Transverse colon (tissue), 4 donors: ENCODE measurements around the gene PMEPA1. TPM values are rescaled to one million over a fixed set of nuclear protein-coding genes. Genes with fewer than 3 reads are reported as not detected.

ENCODE experiments used
- DNase-seq: peaks from one replicate; pipeline ENCODE4 v3.0.0-alpha.2; 2019
- H3K27ac ChIP-seq, 4 donors: fragments of 200-600 bp; sonication (generic); 2 replicates each; pipeline ENCODE4 v1.5.1; 2016 to 2018; ENCODE audit warnings: inconsistent platforms in 4 of 4
- H3K27me3 ChIP-seq: fragments of 200-600 bp; sonication (generic); 2 replicates; pipeline ENCODE4 v1.5.1; 2017; ENCODE audit warnings: inconsistent platforms
- H3K36me3 ChIP-seq, 4 donors: fragments of 200-600 bp; sonication (generic); 2 replicates each; pipeline ENCODE4 v1.5.1; 2017 to 2019; ENCODE audit warnings: inconsistent platforms in 4 of 4
- H3K4me1 ChIP-seq, 4 donors: fragments of 200-600 bp; sonication (generic); 2 replicates each; pipeline ENCODE4 v1.5.1; 2017 to 2020; ENCODE audit warnings: inconsistent platforms in 4 of 4
- H3K4me3 ChIP-seq, 4 donors: fragments of 200-600 bp; sonication (generic); 1 replicate in 1 of 4; 2 replicates in 3 of 4; pipeline versions ENCODE4 v1.5.1 to v1.6.1; 2017 to 2019; ENCODE audit warnings: inconsistent platforms in 4 of 4
- H3K9me3 ChIP-seq, 2 donors: fragments of 200-600 bp; sonication (generic); 2 replicates each; pipeline ENCODE4 v1.5.1; 2017 to 2019; ENCODE audit warnings: inconsistent platforms in 2 of 2
- EP300 ChIP-seq: sonication (generic); formaldehyde crosslinking; IDR thresholded peaks from one replicate; pipeline ENCODE4 v1.6.1; 2017; ENCODE audit warnings: antibody characterized with exemption, low read depth
- POLR2A ChIP-seq: fragments of 450-650 bp; IDR thresholded peaks from one replicate; pipeline ENCODE4 v1.6.1; 2016; ENCODE audit warnings: antibody characterized with exemption, mild to moderate bottlenecking, moderate library complexity
- POLR2AphosphoS5 ChIP-seq, 3 donors: sonication (generic); formaldehyde crosslinking; IDR thresholded peaks; one replicate each; pipeline ENCODE4 v1.6.1; 2016; ENCODE audit warnings: antibody characterized with exemption in 3 of 3
- WGBS, 2 donors: methylation state at CpG; one replicate each; pipeline ENCODE4 v1.1.5; 2018; ENCODE audit warnings: low coverage in 1 of 2; 5-methylcytosine and 5-hydroxymethylcytosine counted together
- in situ Hi-C, 4 donors: fragments of 200-750 bp; cut with MboI; loops; one replicate each; pipeline versions ENCODE4 v1.15.0 to v1.15.1; 2017; ENCODE audit warnings: low sequenced_read_pairs in 3 of 4, low pct_ligation_motif_present in 1 of 4, low pct_unique_long_range_greater_than_20kb in 1 of 4
- intact Hi-C: fragments of 100-400 bp; cut with DNase I; formaldehyde crosslinking; loops from one replicate; pipeline ENCODE4 v1.15.1; 2023; ENCODE audit warnings: low total_unique reads
- total RNA-seq, 4 donors: library from RNA; depleted of rRNA; stranded (reverse); fragments of >200 nt; gene quantifications; one replicate each; pipeline ENCODE4 v1.1.0, GENCODE V29; 2016
- TF ChIP-seq, protein P1 (sequence below), 5 experiments: fragments of 200-600 bp in 3 of 5; fragments of 450-650 bp in 2 of 5; sonication (generic) in 3 of 5; IDR thresholded peaks; 1 replicate in 2 of 5; 2 replicates in 3 of 5; pipeline ENCODE4 v1.5.1; 2016 to 2017; ENCODE audit warnings: antibody characterized with exemption in 5 of 5, inconsistent platforms in 3 of 5, mild to moderate bottlenecking in 2 of 5, moderate library complexity in 1 of 5

The PMEPA1 gene
- total RNA-seq, 4 donors from 2014 or later = 6.4 to 10.8 (median 8.4) TPM

DNA sequence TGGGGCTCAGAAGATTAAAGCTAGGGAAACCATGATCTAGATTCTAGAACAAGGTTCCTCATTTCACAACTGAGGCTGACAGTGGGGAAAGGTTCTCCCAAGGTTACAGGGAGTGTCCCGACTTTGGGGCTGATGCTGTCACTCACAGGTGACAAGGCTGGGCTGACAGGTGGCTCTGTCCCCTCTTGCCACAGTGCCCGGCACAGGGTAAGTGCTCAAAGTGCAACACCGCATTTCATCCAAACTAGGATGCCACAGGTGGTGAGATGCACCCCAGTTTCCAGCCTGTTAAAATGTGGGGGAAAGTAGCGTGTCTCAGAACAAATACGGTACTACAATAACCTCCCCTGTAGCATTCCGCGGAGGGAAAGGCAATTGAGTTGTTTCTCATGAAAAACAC is 97.4 kb downstream of the PMEPA1 start:
- WGBS, 2 donors = 80 to 93% methylated on average over 2 to 7 of the region's 7 CpGs
- no peak overlapping the region for H3K27ac ChIP-seq
- H3K4me3 ChIP-seq = no peak overlapping the region
- peaks cover 0 to 2% (median 0%) of the 10 kb centered on the region in 4 donors for H3K4me1 ChIP-seq
- H3K36me3 ChIP-seq = no peaks in the 10 kb centered on the region
- DNase-seq = no peak
- in situ Hi-C loops (loop anchor here in 1 of 4 donors (25.0 kb wide), 1 partner anchor 225 kb away; the partner anchor contains the start of gene RBM38), intact Hi-C loops (no loop called here)
- TF ChIP-seq, protein P1, sequence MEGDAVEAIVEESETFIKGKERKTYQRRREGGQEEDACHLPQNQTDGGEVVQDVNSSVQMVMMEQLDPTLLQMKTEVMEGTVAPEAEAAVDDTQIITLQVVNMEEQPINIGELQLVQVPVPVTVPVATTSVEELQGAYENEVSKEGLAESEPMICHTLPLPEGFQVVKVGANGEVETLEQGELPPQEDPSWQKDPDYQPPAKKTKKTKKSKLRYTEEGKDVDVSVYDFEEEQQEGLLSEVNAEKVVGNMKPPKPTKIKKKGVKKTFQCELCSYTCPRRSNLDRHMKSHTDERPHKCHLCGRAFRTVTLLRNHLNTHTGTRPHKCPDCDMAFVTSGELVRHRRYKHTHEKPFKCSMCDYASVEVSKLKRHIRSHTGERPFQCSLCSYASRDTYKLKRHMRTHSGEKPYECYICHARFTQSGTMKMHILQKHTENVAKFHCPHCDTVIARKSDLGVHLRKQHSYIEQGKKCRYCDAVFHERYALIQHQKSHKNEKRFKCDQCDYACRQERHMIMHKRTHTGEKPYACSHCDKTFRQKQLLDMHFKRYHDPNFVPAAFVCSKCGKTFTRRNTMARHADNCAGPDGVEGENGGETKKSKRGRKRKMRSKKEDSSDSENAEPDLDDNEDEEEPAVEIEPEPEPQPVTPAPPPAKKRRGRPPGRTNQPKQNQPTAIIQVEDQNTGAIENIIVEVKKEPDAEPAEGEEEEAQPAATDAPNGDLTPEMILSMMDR (IDR thresholded peaks at IDR 0.05) = no peak
- TF ChIP-seq POLR2AphosphoS5 (IDR thresholded peaks at IDR 0.05) (no peak), EP300 (no peak), POLR2A (no peak)
- H3K9me3 ChIP-seq = no peaks in the 10 kb centered on the region
- no peaks in the 10 kb centered on the region for H3K27me3 ChIP-seq

DNA sequence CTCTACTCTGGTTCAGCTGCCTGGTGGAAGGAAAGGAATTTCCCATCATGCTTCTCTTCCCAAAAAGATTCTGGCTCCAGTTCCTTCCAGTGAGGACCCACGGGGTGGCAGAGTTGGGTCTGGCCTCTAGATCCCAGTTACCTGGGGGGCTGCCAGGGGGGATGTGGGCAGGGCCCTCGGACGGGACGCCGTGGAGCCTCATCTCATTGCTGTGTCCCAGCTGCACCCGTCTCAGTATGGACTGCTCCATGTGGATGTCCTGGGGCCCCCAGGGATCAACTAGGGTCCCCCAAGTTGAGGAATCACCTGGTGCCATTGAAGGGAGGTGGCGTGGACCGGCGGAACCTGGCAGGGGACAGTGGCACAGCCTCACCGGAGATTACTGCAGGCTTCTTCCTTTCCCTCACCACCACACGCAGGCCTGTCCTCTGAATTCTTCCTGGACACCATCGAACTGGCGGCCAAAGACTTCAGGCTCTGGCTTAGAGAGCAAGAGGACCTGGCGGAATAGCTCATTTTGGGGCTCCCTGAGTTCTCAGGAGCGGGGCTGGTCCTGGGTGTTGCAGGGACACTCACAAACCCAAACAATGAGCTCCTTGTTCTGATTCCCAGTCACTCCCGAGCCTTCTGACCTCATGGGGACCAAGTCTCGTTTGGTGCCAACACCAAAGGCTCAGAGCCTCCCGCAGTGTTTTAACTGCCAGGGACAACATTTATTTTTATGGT is 98.1 kb downstream of the PMEPA1 start:
- in situ Hi-C loops = loop anchor here in 1 of 4 donors (25.0 kb wide), 1 partner anchor 224 kb away; the partner anchor contains the start of gene RBM38
- Histone ChIP-seq H3K27me3 (no peaks in the 10 kb centered on the region), H3K36me3 (no peaks in the 10 kb centered on the region), H3K4me1 (no peaks in the 10 kb centered on the region), H3K4me3 (no peak overlapping the region), H3K27ac (no peak overlapping the region), H3K9me3 (no peaks in the 10 kb centered on the region)
- WGBS, 2 donors = 43 to 84% methylated on average over 4 to 18 of the region's 18 CpGs
- intact Hi-C loops = no loop called here
- DNase-seq = peak; percentile 6
- TF ChIP-seq POLR2A (no peak), EP300 (no peak), POLR2AphosphoS5 (IDR thresholded peaks at IDR 0.05) (no peak)
- TF ChIP-seq, protein P1 (IDR thresholded peaks at IDR 0.05) = no peak

DNA sequence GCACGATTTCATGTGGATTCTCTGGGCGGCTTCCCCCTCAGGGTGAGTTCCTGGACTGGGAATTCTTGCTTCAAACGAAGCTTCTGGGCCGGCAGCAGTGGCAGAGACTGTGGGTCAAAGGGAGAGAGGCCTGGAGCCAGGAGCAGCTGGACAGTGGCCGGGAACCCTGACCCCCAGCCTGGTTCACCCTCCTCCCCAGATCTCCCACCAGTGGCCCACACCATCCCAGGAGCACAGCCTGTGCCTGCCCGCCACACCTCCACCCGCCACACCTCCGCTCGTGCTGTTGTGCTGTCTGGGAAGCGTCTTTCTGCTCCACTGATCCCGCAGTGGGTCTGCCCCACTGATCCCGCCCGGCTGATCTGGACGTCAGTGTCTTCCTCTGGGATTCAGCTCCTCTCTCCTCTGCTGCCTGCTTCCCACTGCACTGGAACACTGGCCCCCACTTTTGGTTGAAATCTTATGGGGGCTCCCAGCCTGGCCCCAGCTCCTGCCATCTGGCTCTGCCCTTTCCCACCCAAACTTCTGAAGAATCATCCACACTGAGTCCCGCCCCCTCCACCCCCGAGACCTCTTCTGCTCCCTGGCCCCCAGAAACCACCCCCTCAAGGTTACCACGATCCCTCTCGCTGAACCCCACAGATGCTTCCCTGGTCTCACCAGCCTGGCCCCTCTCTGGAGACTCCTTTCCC is 99.4 kb downstream of the PMEPA1 start:
- intact Hi-C loops = no loop called here
- DNase-seq = peak; percentile 4
- H3K27ac ChIP-seq = no peak overlapping the region
- in situ Hi-C loops = loop anchor here in 1 of 4 donors (25.0 kb wide), 1 partner anchor 223 kb away; the partner anchor contains the start of gene RBM38
- no peaks in the 10 kb centered on the region for H3K36me3 ChIP-seq
- no peak overlapping the region for H3K4me3 ChIP-seq
- H3K27me3 ChIP-seq = no peaks in the 10 kb centered on the region
- TF ChIP-seq POLR2AphosphoS5 (IDR thresholded peaks at IDR 0.05) (no peak), POLR2A (no peak), EP300 (no peak)
- TF ChIP-seq, protein P1 (IDR thresholded peaks at IDR 0.05) = no peak
- H3K9me3 ChIP-seq = no peaks in the 10 kb centered on the region
- 60 to 91% methylated on average over 1 to 18 of the region's 18 CpGs for WGBS, 2 donors
- H3K4me1 ChIP-seq = peaks cover 0 to 4% (median 2%) of the 10 kb centered on the region in 4 donors

DNA sequence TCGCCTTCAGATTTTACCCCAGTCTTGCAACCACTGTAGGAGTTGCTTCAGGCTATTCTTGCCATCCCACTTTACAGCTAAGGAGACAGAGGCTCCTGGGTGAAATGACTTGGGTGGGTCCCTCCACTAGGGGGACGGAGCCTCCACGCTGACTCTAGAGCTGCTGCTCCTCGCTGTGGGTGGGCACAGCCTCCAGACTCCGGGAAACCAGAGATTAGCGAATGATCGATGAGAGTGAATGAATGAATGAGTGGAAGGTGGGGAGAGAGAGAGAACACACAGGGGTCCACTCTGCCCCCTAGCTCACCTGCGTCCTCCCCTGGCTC is 100.0 kb downstream of the PMEPA1 start:
- no peak overlapping the region for H3K4me3 ChIP-seq
- H3K36me3 ChIP-seq = no peaks in the 10 kb centered on the region
- peaks cover 0 to 9% (median 3%) of the 10 kb centered on the region in 4 donors for H3K4me1 ChIP-seq
- H3K27me3 ChIP-seq = no peaks in the 10 kb centered on the region
- TF ChIP-seq, protein P1 (IDR thresholded peaks at IDR 0.05) = no peak
- TF ChIP-seq POLR2A (no peak), EP300 (no peak), POLR2AphosphoS5 (IDR thresholded peaks at IDR 0.05) (no peak)
- no peak overlapping the region for H3K27ac ChIP-seq
- H3K9me3 ChIP-seq = no peaks in the 10 kb centered on the region
- intact Hi-C loops (no loop called here), in situ Hi-C loops (loop anchor here in 2 of 4 donors (10.0 to 25.0 kb wide), 2 partner anchors 223 to 595 kb away; partner anchors contain the start of gene RBM38 (in 1 of the 2))
- DNase-seq = no peak
- WGBS, 2 donors = 95% methylated on average over 8 of the region's 8 CpGs; no CpG with 5 or more reads in 1 of the 2 donors
